GM23338 (cell line): Measurements from ENCODE around the gene CD24. TPM values are rescaled to one million over a fixed set of nuclear protein-coding genes. Genes with fewer than 3 reads are reported as not detected.

Experiments used
- ATAC-seq: fragments of 200-7000 bp; cut with Tn5 transposase; 3 replicates; pipeline ENCODE4 v1.9.1; 2020
- DNase-seq: peaks from one replicate; pipeline ENCODE4 v3.0.0-alpha.2; 2015; ENCODE audit warnings: low spot score
- H2AFZ ChIP-seq: fragments of 200-600 bp; sonication (generic); 2 replicates; pipeline ENCODE4 v1.8.0; 2016; ENCODE audit warnings: antibody characterized with exemption, mild to moderate bottlenecking, moderate library complexity
- H3F3A ChIP-seq: fragments of 200-600 bp; sonication (generic); replicated peaks from 2 replicates; pipeline ENCODE4 v1.8.0; 2017; ENCODE audit warnings: antibody characterized with exemption, mixed run types, low read depth
- H3K27ac ChIP-seq: fragments of 200-600 bp; sonication (generic); 2 replicates; pipeline ENCODE4 v1.6.1; 2016; ENCODE audit warnings: low read depth
- H3K27me3 ChIP-seq: fragments of 200-600 bp; sonication (generic); 2 replicates; pipeline ENCODE4 v1.8.0; 2016; ENCODE audit warnings: mild to moderate bottlenecking, mixed run types, moderate library complexity; ENCODE audit not compliant: insufficient read depth
- H3K36me3 ChIP-seq: fragments of 200-600 bp; sonication (generic); 2 replicates; pipeline ENCODE4 v1.8.0; 2016; ENCODE audit warnings: mild to moderate bottlenecking; ENCODE audit not compliant: insufficient read depth
- H3K4me1 ChIP-seq: fragments of 200-600 bp; sonication (generic); 2 replicates; pipeline ENCODE4 v1.8.0; 2016; ENCODE audit warnings: mild to moderate bottlenecking, moderate library complexity; ENCODE audit not compliant: insufficient read depth
- H3K4me2 ChIP-seq: fragments of 200-600 bp; sonication (generic); 2 replicates; pipeline ENCODE4 v1.7.1; 2017; ENCODE audit warnings: mixed run types
- H3K4me3 ChIP-seq: fragments of 200-600 bp; sonication (generic); 2 replicates; pipeline ENCODE4 v1.6.1; 2016; ENCODE audit warnings: mixed run types
- H3K79me2 ChIP-seq: fragments of 200-600 bp; sonication (generic); replicated peaks from 2 replicates; pipeline ENCODE4 v1.8.0; 2017; ENCODE audit warnings: mild to moderate bottlenecking; ENCODE audit not compliant: insufficient read depth
- H3K9me2 ChIP-seq: fragments of 200-600 bp; sonication (generic); 2 replicates; pipeline ENCODE4 v1.8.0; 2017; ENCODE audit not compliant: insufficient read depth
- H4K20me1 ChIP-seq: fragments of 200-600 bp; sonication (generic); replicated peaks from 2 replicates; pipeline ENCODE4 v1.8.0; 2017; ENCODE audit warnings: mild to moderate bottlenecking; ENCODE audit not compliant: insufficient read depth
- H3K27ac Mint-ChIP-seq: 2 replicates; pipeline ENCODE4 v1.8.0; 2020; ENCODE audit warnings: inconsistent platforms, mild to moderate bottlenecking, moderate library complexity, mixed read lengths
- H3K27me3 Mint-ChIP-seq: 3 replicates; pipeline ENCODE4 v1.8.0; 2022; ENCODE audit warnings: low read depth, mild to moderate bottlenecking, moderate library complexity, mixed read lengths, inconsistent platforms; ENCODE audit not compliant: insufficient read depth, poor library complexity
- H3K36me3 Mint-ChIP-seq: 3 replicates; pipeline ENCODE4 v1.8.0; 2021; ENCODE audit warnings: low read depth, mild to moderate bottlenecking, inconsistent platforms, moderate library complexity, mixed read lengths
- H3K4me1 Mint-ChIP-seq: 3 replicates; pipeline ENCODE4 v1.8.0; 2020; ENCODE audit warnings: mild to moderate bottlenecking, inconsistent platforms, mixed read lengths
- H3K4me3 Mint-ChIP-seq: 3 replicates; pipeline ENCODE4 v1.8.0; 2021; ENCODE audit warnings: moderate library complexity, mild to moderate bottlenecking, inconsistent platforms, mixed read lengths
- H3K9me3 Mint-ChIP-seq: 3 replicates; pipeline ENCODE4 v1.8.0; 2020; ENCODE audit warnings: moderate library complexity, mild to moderate bottlenecking, inconsistent platforms, mixed read lengths
- CREB1 ChIP-seq: fragments of 250-450 bp; sonication (Bioruptor Pico); IDR thresholded peaks from 2 replicates; pipeline ENCODE4 v1.5.0; 2020; ENCODE audit warnings: low read depth, mild to moderate bottlenecking, moderate library complexity
- EZH2 ChIP-seq: fragments of 200-600 bp; sonication (generic); IDR thresholded peaks from one replicate; pipeline ENCODE4 v1.8.0; 2017; ENCODE audit warnings: antibody characterized with exemption, mild to moderate bottlenecking, low read depth; ENCODE audit not compliant: unreplicated experiment
- EZH2phosphoT487 ChIP-seq: fragments of 200-600 bp; sonication (generic); IDR thresholded peaks from one replicate; pipeline ENCODE4 v1.8.1; 2018; ENCODE audit warnings: antibody characterized with exemption; ENCODE audit not compliant: unreplicated experiment
- JUNB ChIP-seq: IDR thresholded peaks from one replicate; pipeline ENCODE4 v1.6.1; 2016; ENCODE audit warnings: antibody characterized with exemption; ENCODE audit not compliant: unreplicated experiment
- NANOG ChIP-seq: IDR thresholded peaks from 2 replicates; pipeline ENCODE4 v1.6.1; 2016; ENCODE audit warnings: antibody characterized with exemption, borderline replicate concordance
- POLR2AphosphoS5 ChIP-seq: IDR thresholded peaks from 2 replicates; pipeline ENCODE4 v1.6.1; 2016; ENCODE audit warnings: antibody characterized with exemption, low read depth
- STAT1 ChIP-seq: IDR thresholded peaks from one replicate; pipeline ENCODE4 v1.6.1; 2016; ENCODE audit warnings: antibody characterized with exemption; ENCODE audit not compliant: unreplicated experiment
- polyA plus RNA-seq: library from polyadenylated mRNA; unstranded; fragments of >200 nt; fragmentation: Nextera tagmentation; extraction: Ambion mirVana; gene quantifications from 2 replicates; pipeline ENCODE4 v1.2.1, GENCODE V29; 2016
- total RNA-seq: library from RNA; depleted of rRNA; stranded (reverse); fragments of >200 nt; shearing (Covaris generic); gene quantifications from 2 replicates; pipeline ENCODE4 v1.2.3, GENCODE V29; 2014
- TF ChIP-seq, protein P1 (sequence below): fragments of 250-450 bp; sonication (Bioruptor Pico); IDR thresholded peaks from 2 replicates; pipeline ENCODE4 v1.5.0; 2020; ENCODE audit warnings: mild to moderate bottlenecking, moderate library complexity
- TF ChIP-seq, protein P2 (sequence below): IDR thresholded peaks from one replicate; pipeline ENCODE4 v1.6.1; 2018; ENCODE audit warnings: antibody characterized with exemption; ENCODE audit not compliant: unreplicated experiment
- TF ChIP-seq, protein P3 (sequence below), 2 experiments: fragments of 200-600 bp in 1 of 2; sonication (generic) in 1 of 2; conservative IDR thresholded peaks; 2 replicates each; pipeline versions ENCODE4 v1.5.1 to v1.6.1; 2016 to 2017; ENCODE audit warnings: antibody characterized with exemption in 2 of 2, low read depth in 2 of 2, mild to moderate bottlenecking in 2 of 2, moderate library complexity in 1 of 2

CD24 gene
- total and polyA plus RNA-seq, 2 experiments from 2014 or later = 1,373 to 2,907 TPM

DNA sequence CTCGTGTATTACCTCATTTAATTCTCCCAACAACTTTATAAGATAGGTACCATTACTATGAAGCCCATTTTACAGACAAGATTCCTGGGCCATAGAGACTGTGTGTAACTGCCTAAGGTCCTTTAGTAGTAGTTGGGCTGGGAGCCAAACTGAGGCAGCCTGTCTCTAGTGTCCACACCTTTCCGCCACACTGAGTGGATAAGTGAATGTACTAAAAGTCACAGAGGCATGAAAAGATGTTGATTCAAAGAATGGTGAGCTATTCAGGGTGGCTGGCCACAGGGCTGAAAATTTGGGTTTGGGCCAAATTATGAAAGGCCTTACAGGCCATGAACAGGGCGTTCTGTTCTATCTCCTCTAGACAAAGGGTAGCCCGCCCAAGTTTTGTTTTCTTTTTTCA lies 11.0 kb downstream of the CD24 start (continued):
- TF ChIP-seq, protein P1, sequence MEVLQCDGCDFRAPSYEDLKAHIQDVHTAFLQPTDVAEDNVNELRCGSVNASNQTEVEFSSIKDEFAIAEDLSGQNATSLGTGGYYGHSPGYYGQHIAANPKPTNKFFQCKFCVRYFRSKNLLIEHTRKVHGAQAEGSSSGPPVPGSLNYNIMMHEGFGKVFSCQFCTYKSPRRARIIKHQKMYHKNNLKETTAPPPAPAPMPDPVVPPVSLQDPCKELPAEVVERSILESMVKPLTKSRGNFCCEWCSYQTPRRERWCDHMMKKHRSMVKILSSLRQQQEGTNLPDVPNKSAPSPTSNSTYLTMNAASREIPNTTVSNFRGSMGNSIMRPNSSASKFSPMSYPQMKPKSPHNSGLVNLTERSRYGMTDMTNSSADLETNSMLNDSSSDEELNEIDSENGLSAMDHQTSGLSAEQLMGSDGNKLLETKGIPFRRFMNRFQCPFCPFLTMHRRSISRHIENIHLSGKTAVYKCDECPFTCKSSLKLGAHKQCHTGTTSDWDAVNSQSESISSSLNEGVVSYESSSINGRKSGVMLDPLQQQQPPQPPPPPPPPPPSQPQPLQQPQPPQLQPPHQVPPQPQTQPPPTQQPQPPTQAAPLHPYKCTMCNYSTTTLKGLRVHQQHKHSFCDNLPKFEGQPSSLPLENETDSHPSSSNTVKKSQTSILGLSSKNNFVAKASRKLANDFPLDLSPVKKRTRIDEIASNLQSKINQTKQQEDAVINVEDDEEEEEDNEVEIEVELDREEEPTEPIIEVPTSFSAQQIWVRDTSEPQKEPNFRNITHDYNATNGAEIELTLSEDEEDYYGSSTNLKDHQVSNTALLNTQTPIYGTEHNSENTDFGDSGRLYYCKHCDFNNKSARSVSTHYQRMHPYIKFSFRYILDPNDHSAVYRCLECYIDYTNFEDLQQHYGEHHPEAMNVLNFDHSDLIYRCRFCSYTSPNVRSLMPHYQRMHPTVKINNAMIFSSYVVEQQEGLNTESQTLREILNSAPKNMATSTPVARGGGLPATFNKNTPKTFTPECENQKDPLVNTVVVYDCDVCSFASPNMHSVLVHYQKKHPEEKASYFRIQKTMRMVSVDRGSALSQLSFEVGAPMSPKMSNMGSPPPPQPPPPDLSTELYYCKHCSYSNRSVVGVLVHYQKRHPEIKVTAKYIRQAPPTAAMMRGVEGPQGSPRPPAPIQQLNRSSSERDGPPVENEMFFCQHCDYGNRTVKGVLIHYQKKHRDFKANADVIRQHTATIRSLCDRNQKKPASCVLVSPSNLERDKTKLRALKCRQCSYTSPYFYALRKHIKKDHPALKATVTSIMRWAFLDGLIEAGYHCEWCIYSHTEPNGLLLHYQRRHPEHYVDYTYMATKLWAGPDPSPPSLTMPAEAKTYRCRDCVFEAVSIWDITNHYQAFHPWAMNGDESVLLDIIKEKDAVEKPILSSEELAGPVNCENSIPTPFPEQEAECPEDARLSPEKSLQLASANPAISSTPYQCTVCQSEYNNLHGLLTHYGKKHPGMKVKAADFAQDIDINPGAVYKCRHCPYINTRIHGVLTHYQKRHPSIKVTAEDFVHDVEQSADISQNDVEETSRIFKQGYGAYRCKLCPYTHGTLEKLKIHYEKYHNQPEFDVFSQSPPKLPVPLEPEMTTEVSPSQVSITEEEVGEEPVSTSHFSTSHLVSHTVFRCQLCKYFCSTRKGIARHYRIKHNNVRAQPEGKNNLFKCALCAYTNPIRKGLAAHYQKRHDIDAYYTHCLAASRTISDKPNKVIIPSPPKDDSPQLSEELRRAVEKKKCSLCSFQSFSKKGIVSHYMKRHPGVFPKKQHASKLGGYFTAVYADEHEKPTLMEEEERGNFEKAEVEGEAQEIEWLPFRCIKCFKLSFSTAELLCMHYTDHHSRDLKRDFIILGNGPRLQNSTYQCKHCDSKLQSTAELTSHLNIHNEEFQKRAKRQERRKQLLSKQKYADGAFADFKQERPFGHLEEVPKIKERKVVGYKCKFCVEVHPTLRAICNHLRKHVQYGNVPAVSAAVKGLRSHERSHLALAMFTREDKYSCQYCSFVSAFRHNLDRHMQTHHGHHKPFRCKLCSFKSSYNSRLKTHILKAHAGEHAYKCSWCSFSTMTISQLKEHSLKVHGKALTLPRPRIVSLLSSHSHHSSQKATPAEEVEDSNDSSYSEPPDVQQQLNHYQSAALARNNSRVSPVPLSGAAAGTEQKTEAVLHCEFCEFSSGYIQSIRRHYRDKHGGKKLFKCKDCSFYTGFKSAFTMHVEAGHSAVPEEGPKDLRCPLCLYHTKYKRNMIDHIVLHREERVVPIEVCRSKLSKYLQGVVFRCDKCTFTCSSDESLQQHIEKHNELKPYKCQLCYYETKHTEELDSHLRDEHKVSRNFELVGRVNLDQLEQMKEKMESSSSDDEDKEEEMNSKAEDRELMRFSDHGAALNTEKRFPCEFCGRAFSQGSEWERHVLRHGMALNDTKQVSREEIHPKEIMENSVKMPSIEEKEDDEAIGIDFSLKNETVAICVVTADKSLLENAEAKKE = no peak
- TF ChIP-seq JUNB (no peak), EZH2phosphoT487 (no peak), STAT1 (no peak), POLR2AphosphoS5 (no peak)
- TF ChIP-seq, protein P2, sequence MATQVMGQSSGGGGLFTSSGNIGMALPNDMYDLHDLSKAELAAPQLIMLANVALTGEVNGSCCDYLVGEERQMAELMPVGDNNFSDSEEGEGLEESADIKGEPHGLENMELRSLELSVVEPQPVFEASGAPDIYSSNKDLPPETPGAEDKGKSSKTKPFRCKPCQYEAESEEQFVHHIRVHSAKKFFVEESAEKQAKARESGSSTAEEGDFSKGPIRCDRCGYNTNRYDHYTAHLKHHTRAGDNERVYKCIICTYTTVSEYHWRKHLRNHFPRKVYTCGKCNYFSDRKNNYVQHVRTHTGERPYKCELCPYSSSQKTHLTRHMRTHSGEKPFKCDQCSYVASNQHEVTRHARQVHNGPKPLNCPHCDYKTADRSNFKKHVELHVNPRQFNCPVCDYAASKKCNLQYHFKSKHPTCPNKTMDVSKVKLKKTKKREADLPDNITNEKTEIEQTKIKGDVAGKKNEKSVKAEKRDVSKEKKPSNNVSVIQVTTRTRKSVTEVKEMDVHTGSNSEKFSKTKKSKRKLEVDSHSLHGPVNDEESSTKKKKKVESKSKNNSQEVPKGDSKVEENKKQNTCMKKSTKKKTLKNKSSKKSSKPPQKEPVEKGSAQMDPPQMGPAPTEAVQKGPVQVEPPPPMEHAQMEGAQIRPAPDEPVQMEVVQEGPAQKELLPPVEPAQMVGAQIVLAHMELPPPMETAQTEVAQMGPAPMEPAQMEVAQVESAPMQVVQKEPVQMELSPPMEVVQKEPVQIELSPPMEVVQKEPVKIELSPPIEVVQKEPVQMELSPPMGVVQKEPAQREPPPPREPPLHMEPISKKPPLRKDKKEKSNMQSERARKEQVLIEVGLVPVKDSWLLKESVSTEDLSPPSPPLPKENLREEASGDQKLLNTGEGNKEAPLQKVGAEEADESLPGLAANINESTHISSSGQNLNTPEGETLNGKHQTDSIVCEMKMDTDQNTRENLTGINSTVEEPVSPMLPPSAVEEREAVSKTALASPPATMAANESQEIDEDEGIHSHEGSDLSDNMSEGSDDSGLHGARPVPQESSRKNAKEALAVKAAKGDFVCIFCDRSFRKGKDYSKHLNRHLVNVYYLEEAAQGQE = no peak

DNA sequence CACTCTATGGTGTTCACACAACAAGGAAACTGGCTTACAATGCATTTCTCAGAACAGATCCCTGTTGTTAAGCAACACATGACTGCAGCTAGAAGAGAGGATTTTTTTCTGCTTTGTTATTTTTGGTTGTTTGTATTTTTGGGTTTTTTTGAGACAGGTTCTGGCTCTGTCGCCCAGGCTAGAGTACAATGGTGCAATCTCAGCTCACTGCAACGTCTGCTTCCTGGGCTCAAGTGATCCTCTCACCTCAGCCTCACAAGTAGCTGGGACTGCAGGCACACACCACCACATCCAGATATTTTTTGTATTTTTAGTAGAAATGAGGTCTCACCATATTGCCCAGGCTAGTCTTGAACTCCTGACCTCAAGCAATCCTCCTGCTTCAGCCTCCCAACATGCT lies 12.7 kb downstream of the CD24 start:
- Histone ChIP-seq H3K79me2 (no peaks in the 10 kb centered on the region), H3K27ac (no peak overlapping the region), H3K4me1 (no peaks in the 10 kb centered on the region), H3K9me2 (peaks cover 12% of the 10 kb centered on the region; the same call in 1 of the 2 replicates), H3K4me2 (no peak overlapping the region), H3F3A (peaks cover 4% of the 10 kb centered on the region; the same call in 1 of the 2 replicates), H3K4me3 (no peak overlapping the region), H2AFZ (no peak overlapping the region), H4K20me1 (no peaks in the 10 kb centered on the region), H3K36me3 (no peaks in the 10 kb centered on the region), H3K27me3 (no peaks in the 10 kb centered on the region)
- no peak for ATAC-seq
- Mint-ChIP-seq H3K9me3 (no peaks in the 10 kb centered on the region), H3K4me1 (no peaks in the 10 kb centered on the region), H3K27me3 (peaks cover 5% of the 10 kb centered on the region), H3K27ac (no peak overlapping the region), H3K36me3 (peaks cover 10% of the 10 kb centered on the region), H3K4me3 (no peak overlapping the region)
- DNase-seq = no peak
- TF ChIP-seq POLR2AphosphoS5 (no peak), NANOG (no peak), JUNB (no peak), EZH2 (no peak), STAT1 (no peak), EZH2phosphoT487 (no peak), CREB1 (CRISPR knock-in tag) (no peak)
- TF ChIP-seq, protein P3, sequence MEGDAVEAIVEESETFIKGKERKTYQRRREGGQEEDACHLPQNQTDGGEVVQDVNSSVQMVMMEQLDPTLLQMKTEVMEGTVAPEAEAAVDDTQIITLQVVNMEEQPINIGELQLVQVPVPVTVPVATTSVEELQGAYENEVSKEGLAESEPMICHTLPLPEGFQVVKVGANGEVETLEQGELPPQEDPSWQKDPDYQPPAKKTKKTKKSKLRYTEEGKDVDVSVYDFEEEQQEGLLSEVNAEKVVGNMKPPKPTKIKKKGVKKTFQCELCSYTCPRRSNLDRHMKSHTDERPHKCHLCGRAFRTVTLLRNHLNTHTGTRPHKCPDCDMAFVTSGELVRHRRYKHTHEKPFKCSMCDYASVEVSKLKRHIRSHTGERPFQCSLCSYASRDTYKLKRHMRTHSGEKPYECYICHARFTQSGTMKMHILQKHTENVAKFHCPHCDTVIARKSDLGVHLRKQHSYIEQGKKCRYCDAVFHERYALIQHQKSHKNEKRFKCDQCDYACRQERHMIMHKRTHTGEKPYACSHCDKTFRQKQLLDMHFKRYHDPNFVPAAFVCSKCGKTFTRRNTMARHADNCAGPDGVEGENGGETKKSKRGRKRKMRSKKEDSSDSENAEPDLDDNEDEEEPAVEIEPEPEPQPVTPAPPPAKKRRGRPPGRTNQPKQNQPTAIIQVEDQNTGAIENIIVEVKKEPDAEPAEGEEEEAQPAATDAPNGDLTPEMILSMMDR (conservative IDR thresholded peaks at IDR 0.05; ENCODE audit: low read depth in 2 of 2) = no peak
- TF ChIP-seq, protein P2 = no peak
